HK-2 (cell line): ENCODE measurements around the gene MORN1.

Source experiments
- DNase-seq: peaks from one replicate; pipeline ENCODE4 v3.0.0-alpha.2; 2018; ENCODE audit not compliant: unreplicated experiment

MORN1 gene

GRCh38 chr1:2275796-2276536 is 115.4 kb downstream of the MORN1 start:
- DNase-seq, result no peak

- DNase-seq, result no peak
Measured at GRCh38 chr1:2274929-2275475, 116.4 kb downstream of the MORN1 start.

- DNase-seq, result no peak
Measured at GRCh38 chr1:2274231-2274928, 117.0 kb downstream of the MORN1 start.

DNA sequence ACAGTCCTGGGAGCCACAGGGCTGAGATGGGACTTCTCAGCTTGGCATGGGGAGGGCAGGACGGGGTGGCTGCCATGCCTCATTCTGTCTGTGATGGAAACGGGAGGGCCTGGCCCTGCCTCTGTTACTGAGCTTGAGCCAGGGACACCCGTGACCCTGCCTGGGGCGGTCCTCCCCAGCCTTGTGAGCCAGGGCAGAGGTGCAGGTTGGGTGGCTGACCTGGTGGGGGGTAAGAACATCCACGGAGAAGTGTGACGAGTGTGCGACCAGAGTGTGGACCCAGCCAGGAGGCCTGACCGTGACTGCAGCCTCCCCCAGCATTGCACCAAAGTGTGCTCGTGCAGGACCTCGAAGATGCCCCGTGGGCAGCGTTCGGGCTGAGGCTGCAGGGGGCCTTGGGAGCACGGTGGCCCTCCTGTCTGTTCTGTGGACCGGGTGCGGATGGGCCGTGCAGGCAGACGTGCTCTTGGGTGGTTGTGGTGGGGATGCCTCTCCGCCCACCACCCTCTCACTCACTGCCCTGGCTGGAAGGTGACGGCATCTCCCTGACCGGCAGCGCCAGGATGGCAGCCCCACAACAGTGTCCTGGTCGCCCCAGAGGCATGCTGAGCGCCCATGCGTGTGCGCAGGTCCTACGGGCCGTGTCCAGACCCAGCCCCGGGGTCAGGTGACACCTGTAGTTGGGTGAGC is 117.8 kb downstream of the MORN1 start:
- no peak for DNase-seq

GRCh38 chr1:2272686-2273400 is 118.5 kb downstream of the MORN1 start:
- DNase-seq, result no peak

- no peak for DNase-seq
Measured at GRCh38 chr1:2271841-2272655, 119.3 kb downstream of the MORN1 start.
